ENCODE measurements around the gene OR10T2.
"Not testable (repeated sequence)": the region's sequence is repeated elsewhere in the genome, so short reads cannot be mapped to it uniquely, and the experiment has no call there.

Gene OR10T2

DNA sequence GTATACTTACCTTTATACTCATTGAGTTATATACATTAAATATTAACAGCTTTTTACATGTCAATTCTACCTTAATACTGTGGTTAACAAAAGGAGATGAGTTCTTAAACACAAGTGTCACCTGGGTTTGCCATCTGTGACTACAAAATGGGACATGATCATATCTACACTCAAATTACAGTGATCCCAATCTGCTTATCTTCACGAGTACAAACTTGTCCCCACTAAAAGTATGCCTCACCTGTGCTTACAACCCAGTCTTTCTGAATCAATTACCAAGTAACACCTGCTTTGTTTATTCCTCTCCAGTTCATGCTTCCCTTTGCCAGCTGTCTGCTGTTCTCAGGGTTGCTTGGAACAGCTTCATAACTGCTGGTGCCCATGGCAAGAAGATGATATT lies 36.8 kb downstream of the OR10T2 start:
- no peak for DNase-seq (ENCODE audit: extremely low spot score, insufficient read length, low read depth)
- FAIRE-seq = no peak

DNA sequence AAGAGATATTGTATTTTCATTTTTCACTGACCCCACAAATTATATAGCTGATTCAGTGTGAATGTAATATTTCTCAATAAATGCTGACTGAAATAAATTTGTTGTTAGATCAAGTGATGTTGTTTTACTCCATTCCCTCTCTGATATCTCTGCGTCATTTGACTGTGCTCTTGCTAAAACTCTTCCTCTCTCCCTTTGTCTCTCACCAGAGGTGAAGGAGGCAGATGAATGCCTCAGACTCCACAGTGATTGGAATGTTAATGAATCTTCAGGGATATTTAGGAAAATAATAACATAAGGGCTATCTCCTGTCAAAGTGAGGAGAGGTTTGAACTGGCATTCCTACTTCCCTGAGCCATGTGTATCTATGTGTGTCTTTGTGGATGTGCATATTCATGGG lies 41.8 kb downstream of the OR10T2 start:
- DNase-seq (ENCODE audit: extremely low spot score, insufficient read length, low read depth) (no peak), FAIRE-seq (no peak)

DNA sequence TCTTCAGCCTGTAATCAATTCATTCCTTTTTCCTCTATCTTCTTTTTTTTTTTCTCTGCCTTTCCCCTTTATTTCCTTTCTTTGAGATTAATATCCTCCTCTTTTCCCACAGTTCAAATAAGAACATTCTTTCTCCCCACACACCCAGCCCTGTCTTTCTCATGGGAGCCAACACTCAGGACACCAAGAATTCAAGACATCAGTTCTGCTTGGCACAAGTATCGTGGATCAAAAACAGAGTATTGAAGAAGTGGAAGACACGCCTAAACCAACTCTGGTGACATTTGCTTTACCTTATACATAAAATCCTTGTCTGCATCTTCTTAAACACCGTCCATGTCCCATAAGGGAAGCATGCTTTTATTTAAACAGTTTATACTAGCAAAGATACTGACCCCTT lies 42.6 kb downstream of the OR10T2 start:
- DNase-seq (ENCODE audit: extremely low spot score, insufficient read length, low read depth) (no peak), FAIRE-seq (no peak)

DNA sequence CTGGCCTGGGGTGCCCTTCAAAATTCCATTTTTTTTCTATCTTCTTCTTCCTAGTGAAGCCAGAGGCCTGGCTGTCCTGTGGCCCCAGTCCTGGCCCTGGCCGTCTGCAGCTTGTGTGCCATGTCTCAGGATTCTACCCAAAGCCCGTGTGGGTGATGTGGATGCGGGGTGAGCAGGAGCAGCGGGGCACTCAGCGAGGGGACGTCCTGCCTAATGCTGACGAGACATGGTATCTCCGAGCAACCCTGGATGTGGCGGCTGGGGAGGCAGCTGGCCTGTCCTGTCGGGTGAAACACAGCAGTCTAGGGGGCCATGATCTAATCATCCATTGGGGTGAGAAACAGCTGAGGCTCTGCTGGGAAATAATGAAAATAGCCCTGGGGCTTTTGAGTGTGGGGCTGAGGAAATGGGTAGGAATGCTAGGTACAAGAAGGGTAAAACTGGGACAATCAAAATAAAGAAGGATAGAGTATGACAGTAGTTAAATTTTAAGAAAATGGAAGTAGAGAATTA lies 43.4 kb downstream of the OR10T2 start:
- no peak for DNase-seq (ENCODE audit: extremely low spot score, insufficient read length, low read depth)
- no peak for FAIRE-seq

DNA sequence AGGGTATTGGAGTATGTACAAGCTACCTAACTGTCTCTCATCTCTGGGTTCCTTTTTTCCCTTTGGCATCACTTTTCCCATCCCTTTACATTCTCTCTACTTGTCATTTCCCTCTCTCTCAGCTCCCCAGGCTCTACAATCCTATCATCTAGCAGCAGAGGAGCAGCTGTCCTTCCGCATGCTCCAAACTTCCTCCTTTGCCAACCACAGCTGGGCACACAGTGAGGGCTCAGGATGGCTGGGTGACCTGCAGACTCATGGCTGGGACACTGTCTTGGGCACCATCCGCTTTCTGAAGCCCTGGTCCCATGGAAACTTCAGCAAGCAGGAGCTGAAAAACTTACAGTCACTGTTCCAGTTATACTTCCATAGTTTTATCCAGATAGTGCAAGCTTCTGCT lies 45.0 kb downstream of the OR10T2 start:
- no peak for DNase-seq (ENCODE audit: extremely low spot score, insufficient read length, low read depth)
- no peak for FAIRE-seq

DNA sequence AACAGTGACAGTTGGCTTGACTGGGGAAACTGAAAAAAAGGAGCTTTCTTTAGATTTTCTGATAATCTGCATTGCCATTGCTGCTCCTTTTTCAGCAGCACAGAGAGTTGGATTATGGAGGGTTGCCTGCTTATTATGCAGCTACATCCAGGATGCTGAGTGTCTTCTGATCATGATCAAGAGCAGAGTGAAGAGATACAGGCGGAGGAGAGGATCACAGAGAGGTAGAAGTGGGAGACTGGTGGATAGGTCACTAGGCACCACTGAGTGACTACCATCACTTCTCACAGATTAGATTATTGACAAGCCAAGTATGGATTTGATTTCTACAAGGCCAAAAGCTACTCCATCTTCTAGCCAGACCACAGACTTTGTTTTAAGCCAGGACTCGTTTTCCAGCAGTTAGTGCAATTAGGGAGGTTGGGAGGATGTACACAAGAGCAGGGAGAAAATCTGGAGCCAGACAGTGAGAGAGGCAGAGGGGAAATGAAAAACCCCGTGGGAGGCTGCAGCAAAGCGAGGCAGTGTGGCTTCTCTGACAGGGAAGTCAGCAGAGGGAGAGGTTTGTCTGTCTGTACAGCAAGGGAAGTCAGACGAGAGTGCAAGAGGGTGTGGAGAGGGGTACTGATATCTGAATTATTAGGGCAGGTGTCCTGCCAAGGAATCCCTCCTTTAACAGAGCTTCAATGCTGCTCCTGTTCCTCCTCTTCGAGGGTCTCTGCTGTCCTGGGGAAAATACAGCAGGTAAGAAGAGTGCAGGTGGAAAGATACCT lies 45.8 kb downstream of the OR10T2 start, which contains the start of gene CD1E:
CD1E (plus strand) TSS at position 592 of the 773 bp plus-strand sequence; CDS start at position 687, 95 bp downstream.
- FAIRE-seq = no peak
- DNase-seq (ENCODE audit: extremely low spot score, insufficient read length, low read depth) = no peak

DNA sequence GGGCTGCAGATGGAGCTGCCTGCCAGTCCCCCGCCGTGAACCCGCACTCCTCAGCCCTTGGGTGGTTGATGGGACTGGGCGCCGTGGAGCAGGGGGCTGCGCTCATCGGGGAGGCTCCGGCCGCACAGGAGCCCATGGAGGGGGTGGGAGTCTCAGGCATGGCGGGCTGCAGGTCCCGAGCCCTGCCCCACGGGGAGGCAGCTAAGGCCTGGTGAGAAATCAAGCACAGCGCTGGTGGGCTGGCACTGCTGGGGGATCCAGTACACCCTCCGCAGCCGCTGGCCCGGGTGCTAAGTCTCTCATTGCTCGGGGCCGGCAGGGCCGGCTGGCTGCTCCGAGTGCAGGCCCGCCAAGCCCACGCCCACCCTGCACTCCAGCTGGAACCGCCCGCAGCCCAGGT lies 50.3 kb downstream of the OR10T2 start:
- not testable (repeated sequence) for FAIRE-seq; DNase-seq (ENCODE audit: extremely low spot score, insufficient read length, low read depth)

All from GM18507 (cell line).